Activated CD4-positive, alpha-beta T cell treated with anti-CD3 and anti-CD28 coated beads, Interleukin-10, Interleukin-2, amounts not matched to agents 100 ng/mL and 50 ng/mL, durations not matched to agents 16 hours and 8 hours (primary cell): ENCODE measurements around the gene ZCCHC7.
"Not testable (repeated sequence)": the region's sequence is repeated elsewhere in the genome, so short reads cannot be mapped to it uniquely, and the experiment has no call there.

Experiments used
- DNase-seq: peaks from one replicate; pipeline ENCODE4 v3.0.0-alpha.2; 2020

The ZCCHC7 gene

GRCh38 chr9:37119907-37120842, at the start of gene ZCCHC7:
TSS of gene ZCCHC7 (plus strand) at chr9:37120574.
- DNase-seq: peak; percentile 98

GRCh38 chr9:37074790-37075189, 45.6 kb upstream of the ZCCHC7 start:
- not testable (repeated sequence) for DNase-seq

GRCh38 chr9:37079370-37080164, 40.8 kb upstream of the ZCCHC7 start:
- peak; percentile 96 for DNase-seq

GRCh38 chr9:37080165-37080628, 40.2 kb upstream of the ZCCHC7 start:
- not testable (repeated sequence) for DNase-seq

- not testable (repeated sequence) for DNase-seq
These were observed 38.9 kb upstream of the ZCCHC7 start for GRCh38 chr9:37081507-37081906.

- DNase-seq: peak; percentile 11
These were observed 38.1 kb upstream of the ZCCHC7 start for GRCh38 chr9:37082214-37082765.

- no peak for DNase-seq
These were observed 36.7 kb upstream of the ZCCHC7 start for GRCh38 chr9:37083654-37084053.

GRCh38 chr9:37085233-37085632, 35.1 kb upstream of the ZCCHC7 start:
- no peak for DNase-seq

- DNase-seq: not testable (repeated sequence)
These were observed 27.6 kb upstream of the ZCCHC7 start for GRCh38 chr9:37092714-37093295.

GRCh38 chr9:37094751-37095150, 25.6 kb upstream of the ZCCHC7 start:
- no peak for DNase-seq

- no peak for DNase-seq
These were observed 23.7 kb upstream of the ZCCHC7 start for GRCh38 chr9:37096628-37097027.

GRCh38 chr9:37097294-37097693, 23.1 kb upstream of the ZCCHC7 start:
- no peak for DNase-seq

- DNase-seq: no peak
These were observed 20.0 kb upstream of the ZCCHC7 start for GRCh38 chr9:37100327-37100726.

GRCh38 chr9:37100741-37101140, 19.6 kb upstream of the ZCCHC7 start:
- no peak for DNase-seq

GRCh38 chr9:37102486-37102885, 17.9 kb upstream of the ZCCHC7 start:
- DNase-seq: no peak

- DNase-seq: peak; percentile 57
These were observed 16.0 kb upstream of the ZCCHC7 start for GRCh38 chr9:37104183-37104889.

- DNase-seq: no peak
These were observed 15.1 kb upstream of the ZCCHC7 start for GRCh38 chr9:37105234-37105633.

GRCh38 chr9:37107701-37108100, 12.7 kb upstream of the ZCCHC7 start:
- no peak for DNase-seq

GRCh38 chr9:37114442-37114841, 5.9 kb upstream of the ZCCHC7 start:
- not testable (repeated sequence) for DNase-seq

- no peak for DNase-seq
These were observed 2.4 kb upstream of the ZCCHC7 start for GRCh38 chr9:37117956-37118355.

- no peak for DNase-seq
These were observed 1.0 kb upstream of the ZCCHC7 start for GRCh38 chr9:37119360-37119759.

GRCh38 chr9:37120843-37121335, 515 bp downstream of the ZCCHC7 start:
- not testable (repeated sequence) for DNase-seq
